Dermis lymphatic vessel endothelial cell (primary cell): ENCODE measurements around the gene IFI27. TPM values are rescaled to one million over a fixed set of nuclear protein-coding genes. Genes with fewer than 3 reads are reported as not detected.

Experiments used
- total RNA-seq: library from RNA; depleted of rRNA; stranded (reverse); fragments of >200 nt; gene quantifications from 2 replicates; pipeline ENCODE4 v1.2.1, GENCODE V29; 2014

Gene IFI27
- 2.2 and 4.7 TPM in 2 replicates for total RNA-seq

DNA sequence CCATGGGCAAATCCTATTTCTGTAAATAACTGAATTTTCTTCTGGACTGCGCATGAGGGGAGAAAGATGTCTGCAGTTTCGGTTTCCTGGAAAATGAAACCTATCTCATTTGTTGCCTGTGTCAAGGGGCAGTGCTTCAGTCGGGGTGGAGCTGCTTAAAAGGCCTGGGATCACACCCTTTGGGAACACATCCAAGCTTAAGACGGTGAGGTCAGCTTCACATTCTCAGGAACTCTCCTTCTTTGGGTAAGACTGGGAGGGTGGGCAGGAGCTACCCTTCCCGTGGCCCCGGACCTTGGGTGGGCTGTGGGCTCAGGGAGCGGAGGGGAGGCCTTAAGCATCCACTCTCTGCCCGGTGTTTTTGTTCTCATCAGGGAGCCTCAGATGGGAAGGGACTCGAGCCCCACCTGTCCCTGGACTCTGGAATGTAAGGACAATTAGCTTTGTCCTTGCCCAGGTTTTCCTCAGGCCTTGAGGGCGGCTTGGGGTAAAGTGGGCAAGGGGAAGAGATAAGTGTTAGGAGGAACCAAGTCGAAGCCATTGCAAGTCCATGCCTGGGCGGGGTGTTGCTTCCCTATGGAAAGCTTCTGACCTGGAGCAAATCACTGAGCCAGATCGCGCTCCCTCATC lies at the start of gene IFI27:
TSS of gene IFI27 (plus strand) at position 185 of the 630 bp plus-strand sequence.

DNA sequence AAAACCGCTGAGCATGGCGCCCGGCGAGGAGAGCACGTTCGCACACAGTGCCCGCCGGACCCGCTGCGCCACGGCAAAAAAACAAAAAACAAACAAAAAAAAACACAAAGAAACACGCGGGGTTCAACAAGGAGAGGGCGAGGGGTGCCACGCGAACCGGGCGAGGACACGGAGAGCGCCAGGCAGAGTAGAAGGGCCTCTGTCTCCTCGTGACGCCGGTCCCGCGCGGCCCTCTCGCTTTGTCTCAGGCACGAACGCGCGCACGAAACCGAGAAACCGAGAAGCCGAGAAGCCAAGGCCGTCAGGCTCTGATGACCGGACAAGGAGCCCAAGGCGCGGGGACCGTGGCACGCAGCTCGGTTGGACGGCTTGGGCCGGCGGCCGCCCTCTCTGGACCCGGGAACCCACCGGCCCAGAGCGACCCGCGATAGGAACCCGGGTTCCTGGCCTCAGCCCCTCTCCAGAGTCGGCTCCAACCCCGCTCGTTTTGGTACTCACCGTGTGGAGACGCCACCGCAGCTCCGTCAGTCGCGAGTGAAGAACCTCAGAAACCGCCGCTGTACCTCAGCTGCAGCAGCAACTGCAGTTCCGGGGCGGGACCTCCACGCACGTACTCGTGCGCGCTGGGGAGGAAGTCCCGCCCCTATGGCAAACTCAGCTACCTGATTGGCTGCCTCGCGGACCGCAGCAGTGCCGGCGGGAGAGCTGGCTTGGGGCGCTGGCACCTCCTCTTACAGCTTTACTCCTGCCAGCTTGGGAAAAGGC lies 29.7 kb upstream of the IFI27 start, which contains the start of the genes DDX24 and IFI27L1:
TSS of gene DDX24 (minus strand) at position 582 of the 765 bp plus-strand sequence. CDS start 1,460 bp downstream, outside the sequence.
TSS of gene IFI27L1 (plus strand) at position 690 of the 765 bp plus-strand sequence. CDS start 15,628 bp downstream, outside the sequence.

DNA sequence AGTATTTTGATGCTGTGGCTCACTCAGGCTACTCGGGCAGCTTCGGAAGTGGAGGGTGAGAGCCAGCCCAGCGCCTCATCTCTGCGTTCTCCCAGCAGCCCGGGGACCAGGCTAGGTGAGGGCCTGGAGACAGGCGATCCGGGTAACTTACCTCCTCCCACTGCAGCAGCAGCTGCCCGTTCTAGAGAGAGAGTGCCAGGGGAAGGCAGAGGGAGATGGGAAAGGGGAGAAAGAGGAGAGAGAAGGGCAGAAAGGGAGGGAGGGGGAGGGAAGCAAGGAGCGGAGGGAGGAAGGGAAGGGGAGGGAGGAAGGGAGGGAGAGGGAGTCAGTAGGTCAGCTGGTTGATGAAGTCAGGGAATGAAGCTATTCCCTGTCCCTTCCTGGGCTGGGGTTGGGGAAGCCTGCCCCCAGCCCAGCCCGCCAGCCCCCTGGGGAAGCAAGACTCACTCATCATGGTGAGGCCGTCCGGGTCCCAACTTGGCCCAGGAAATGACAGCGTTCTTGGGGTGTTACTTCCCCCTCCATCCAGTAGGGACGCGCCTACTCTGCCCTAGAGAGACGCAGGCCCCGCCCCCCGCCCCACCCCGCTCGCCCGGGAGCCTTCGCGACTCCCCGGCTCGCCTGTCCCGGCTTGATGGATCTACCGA lies 18.7 kb downstream of the IFI27 start, which contains the start of gene IFI27L2:
TSS of gene IFI27L2 (minus strand) at position 494 of the 647 bp plus-strand sequence. CDS start at position 454, 40 bp downstream.

Other genes starting within 250 kb of the IFI27 start
- not detected in 2 replicates for gene FAM181A, start 183.4 kb upstream of the IFI27 start, total RNA-seq
- gene ASB2, start 134.2 kb upstream of the IFI27 start, total RNA-seq, result not detected in 2 replicates
- gene CCDC197, start 113.4 kb upstream of the IFI27 start, total RNA-seq, result not detected in 2 replicates
- 0.11 and 0.60 TPM in 2 replicates for gene OTUB2, start 84.4 kb upstream of the IFI27 start, total RNA-seq
- 75.4 and 103 TPM in 2 replicates for gene DDX24, start 29.5 kb upstream of the IFI27 start, total RNA-seq
- gene IFI27L1, start 29.4 kb upstream of the IFI27 start, total RNA-seq, result 8.3 and 11.6 TPM in 2 replicates
- 3.4 and 4.2 TPM in 2 replicates for gene IFI27L2, start 18.9 kb downstream of the IFI27 start, total RNA-seq
- not detected in 2 replicates for gene PPP4R4, start 63.6 kb downstream of the IFI27 start, total RNA-seq
- not detected in 2 replicates for gene SERPINA10, start 182.5 kb downstream of the IFI27 start, total RNA-seq
- not detected in 2 replicates for gene SERPINA6, start 212.6 kb downstream of the IFI27 start, total RNA-seq